ENCODE measurements around the gene PARVA. TPM values are rescaled to one million over a fixed set of nuclear protein-coding genes. Genes with fewer than 3 reads are reported as not detected.

PARVA gene
- total RNA-seq, 4 donors from 2014 or later, result 64.2 to 85.0 (median 70.5) TPM

- H3K4me3 ChIP-seq, result no peak overlapping the region
- H3K36me3 ChIP-seq, result peaks cover 0 to 36% (median 0%) of the 10 kb centered on the region in 3 donors
- no peaks in the 10 kb centered on the region for H3K9me3 ChIP-seq
- peaks cover 0 to 37% (median 8%) of the 10 kb centered on the region in 4 donors for H3K4me1 ChIP-seq
- no peak for TF ChIP-seq POLR2A (IDR thresholded peaks at IDR 0.05)
- no peak for TF ChIP-seq CTCF (IDR thresholded peaks at IDR 0.05)
- no peak for TF ChIP-seq EP300 (IDR thresholded peaks at IDR 0.05)
- H3K27me3 ChIP-seq, result no peaks in the 10 kb centered on the region
- H3K27ac ChIP-seq, result peak overlapping the region in 1 of 4 donors; percentile 26
- no peak for DNase-seq (ENCODE audit: low spot score in 2 of 2)
- 84 to 87% methylated on average over 5 of the region's 5 CpGs for WGBS, 2 donors
Observed at GRCh38 chr11:12531020-12531419, 153.6 kb downstream of the PARVA start.

- 86 to 89% methylated on average over 3 of the region's 3 CpGs for WGBS, 2 donors
- DNase-seq (ENCODE audit: low spot score in 2 of 2), result no peak
- peaks cover 0 to 36% (median 0%) of the 10 kb centered on the region in 3 donors for H3K36me3 ChIP-seq
- no peak for TF ChIP-seq CTCF (IDR thresholded peaks at IDR 0.05)
- TF ChIP-seq EP300 (IDR thresholded peaks at IDR 0.05), result no peak
- TF ChIP-seq POLR2A (IDR thresholded peaks at IDR 0.05), result no peak
- no peak overlapping the region for H3K27ac ChIP-seq
- peaks cover 0 to 32% (median 8%) of the 10 kb centered on the region in 4 donors for H3K4me1 ChIP-seq
- H3K27me3 ChIP-seq, result no peaks in the 10 kb centered on the region
- no peak overlapping the region for H3K4me3 ChIP-seq
- H3K9me3 ChIP-seq, result no peaks in the 10 kb centered on the region
Observed at GRCh38 chr11:12531681-12532080, 154.3 kb downstream of the PARVA start.

- Histone ChIP-seq H3K4me3 (no peak overlapping the region), H3K27me3 (no peaks in the 10 kb centered on the region), H3K27ac (no peak overlapping the region), H3K9me3 (no peaks in the 10 kb centered on the region), H3K36me3 (peaks cover 0 to 32% (median 0%) of the 10 kb centered on the region in 3 donors), H3K4me1 (peaks cover 0 to 26% (median 10%) of the 10 kb centered on the region in 4 donors)
- 92 to 93% methylated on average over 14 of the region's 14 CpGs for WGBS, 2 donors
- no peak for DNase-seq (ENCODE audit: low spot score in 2 of 2)
- TF ChIP-seq POLR2A (IDR thresholded peaks at IDR 0.05), result no peak
- no peak for TF ChIP-seq EP300 (IDR thresholded peaks at IDR 0.05)
- TF ChIP-seq CTCF (IDR thresholded peaks at IDR 0.05), result no peak
Observed at GRCh38 chr11:12532580-12532979, 155.2 kb downstream of the PARVA start.

GRCh38 chr11:12534549-12534948 is 157.2 kb downstream of the PARVA start:
- Histone ChIP-seq H3K4me1 (peaks cover 0 to 28% (median 9%) of the 10 kb centered on the region in 4 donors), H3K27ac (no peak overlapping the region), H3K27me3 (no peaks in the 10 kb centered on the region), H3K4me3 (no peak overlapping the region), H3K9me3 (no peaks in the 10 kb centered on the region), H3K36me3 (peaks cover 0 to 23% (median 0%) of the 10 kb centered on the region in 3 donors)
- 89 to 93% methylated on average over 2 of the region's 2 CpGs for WGBS, 2 donors
- no peak for TF ChIP-seq CTCF (IDR thresholded peaks at IDR 0.05)
- no peak for TF ChIP-seq POLR2A (IDR thresholded peaks at IDR 0.05)
- TF ChIP-seq EP300 (IDR thresholded peaks at IDR 0.05), result no peak
- no peak for DNase-seq (ENCODE audit: low spot score in 2 of 2)

- 84 to 91% methylated on average over 3 of the region's 3 CpGs for WGBS, 2 donors
- Histone ChIP-seq H3K27ac (no peak overlapping the region), H3K27me3 (no peaks in the 10 kb centered on the region), H3K4me1 (peaks cover 0 to 27% (median 14%) of the 10 kb centered on the region in 4 donors), H3K4me3 (no peak overlapping the region), H3K9me3 (no peaks in the 10 kb centered on the region), H3K36me3 (peaks cover 0 to 23% (median 0%) of the 10 kb centered on the region in 3 donors)
- DNase-seq (ENCODE audit: low spot score in 2 of 2), result no peak
- TF ChIP-seq POLR2A (IDR thresholded peaks at IDR 0.05) (no peak), EP300 (IDR thresholded peaks at IDR 0.05) (no peak)
Observed at GRCh38 chr11:12535321-12535720, 157.9 kb downstream of the PARVA start.
